T-helper 1 cell treated with Interleukin-12 subunit alpha and Interleukin-12 subunit beta and Interleukin-4 antibody, amounts not matched to agents 30 μg/mL and 1 μg/mL, for 36 hours (primary cell): ENCODE data around the gene KRTAP12-2.

Source experiments
- H3K27ac Mint-ChIP-seq: one replicate; pipeline ENCODE4 v1.8.0; 2021; ENCODE audit warnings: mild to moderate bottlenecking, mixed read lengths
- H3K27me3 Mint-ChIP-seq: one replicate; pipeline ENCODE4 v1.8.0; 2021; ENCODE audit warnings: low read depth, mixed read lengths
- H3K36me3 Mint-ChIP-seq: one replicate; pipeline ENCODE4 v1.8.0; 2021; ENCODE audit warnings: low read depth, mixed read lengths
- H3K4me1 Mint-ChIP-seq: one replicate; pipeline ENCODE4 v1.8.0; 2021; ENCODE audit warnings: low read depth, mixed read lengths
- H3K4me3 Mint-ChIP-seq: one replicate; pipeline ENCODE4 v1.8.0; 2021; ENCODE audit warnings: mild to moderate bottlenecking, moderate library complexity, mixed read lengths
- H3K9me3 Mint-ChIP-seq: one replicate; pipeline ENCODE4 v1.8.0; 2021; ENCODE audit warnings: mixed read lengths

The KRTAP12-2 gene

DNA sequence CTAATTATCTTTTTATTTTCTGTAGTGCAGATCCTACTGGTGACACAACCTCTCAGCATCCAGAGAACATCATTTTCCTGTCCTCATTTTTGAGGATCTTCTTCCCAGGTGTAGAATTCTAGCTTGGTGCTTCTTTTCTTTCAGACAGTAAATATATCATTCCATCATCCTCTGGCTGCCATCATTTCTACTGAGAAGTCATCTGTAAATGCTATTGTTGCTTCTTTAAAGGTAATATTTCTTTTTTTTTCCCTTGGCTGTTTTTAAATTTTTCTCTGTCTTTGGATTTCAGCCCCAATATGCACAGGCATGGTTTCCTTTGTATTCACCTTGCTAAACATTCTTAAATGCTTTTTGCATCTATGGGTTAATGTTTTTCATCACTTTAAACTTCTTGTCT, 43.2 kb downstream of the KRTAP12-2 start:
- no peak overlapping the region for H3K4me3 Mint-ChIP-seq
- peaks cover 36% of the 10 kb centered on the region for H3K36me3 Mint-ChIP-seq
- H3K9me3 Mint-ChIP-seq = peaks cover 57% of the 10 kb centered on the region
- H3K27ac Mint-ChIP-seq = no peak overlapping the region
- H3K4me1 Mint-ChIP-seq = peaks cover 17% of the 10 kb centered on the region
- H3K27me3 Mint-ChIP-seq = peaks cover 20% of the 10 kb centered on the region

DNA sequence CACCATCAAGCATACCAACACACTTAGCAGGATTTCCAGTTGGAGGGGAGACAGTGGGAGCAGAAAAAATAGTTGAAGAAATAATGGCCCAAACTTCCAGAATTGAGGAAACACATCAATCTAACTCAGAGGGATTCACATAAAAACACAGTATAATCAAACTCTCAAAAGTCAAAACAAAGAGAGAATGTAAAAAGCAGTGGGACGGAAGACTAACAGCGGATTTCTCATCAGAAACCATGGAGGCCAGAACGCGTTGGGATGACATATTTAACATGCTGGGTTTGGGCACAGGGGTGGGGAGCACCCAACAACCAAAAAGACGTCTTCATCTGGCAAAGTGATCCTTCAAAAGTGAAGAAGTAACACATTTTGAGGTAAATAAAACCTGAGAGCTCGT, 46.8 kb downstream of the KRTAP12-2 start:
- Mint-ChIP-seq H3K4me1 (peaks cover 26% of the 10 kb centered on the region), H3K4me3 (peak overlapping the region; percentile 21), H3K36me3 (peaks cover 37% of the 10 kb centered on the region), H3K27me3 (peaks cover 20% of the 10 kb centered on the region), H3K27ac (no peak overlapping the region), H3K9me3 (peaks cover 58% of the 10 kb centered on the region)

DNA sequence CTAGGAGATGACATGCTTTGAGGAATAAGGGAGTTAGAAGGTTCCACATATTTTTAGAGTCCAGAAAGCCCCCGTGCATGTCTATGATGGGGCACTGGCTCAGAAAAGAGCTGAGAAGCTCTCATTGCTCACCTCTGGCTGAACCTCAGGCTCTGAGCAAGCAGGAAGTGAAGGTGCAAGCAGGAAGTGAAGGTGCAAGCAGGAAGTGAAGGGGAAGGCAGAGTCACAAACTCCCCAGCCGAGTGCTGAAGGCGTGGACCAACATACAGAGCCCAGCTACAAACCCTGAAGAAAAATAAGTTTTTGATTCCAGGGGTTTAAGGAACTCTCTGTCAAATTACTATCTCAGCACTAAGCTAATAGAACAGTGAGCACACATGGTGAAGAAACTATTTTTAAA, 47.8 kb downstream of the KRTAP12-2 start:
- H3K9me3 Mint-ChIP-seq = peaks cover 48% of the 10 kb centered on the region
- H3K4me3 Mint-ChIP-seq = peak overlapping the region; percentile 57

DNA sequence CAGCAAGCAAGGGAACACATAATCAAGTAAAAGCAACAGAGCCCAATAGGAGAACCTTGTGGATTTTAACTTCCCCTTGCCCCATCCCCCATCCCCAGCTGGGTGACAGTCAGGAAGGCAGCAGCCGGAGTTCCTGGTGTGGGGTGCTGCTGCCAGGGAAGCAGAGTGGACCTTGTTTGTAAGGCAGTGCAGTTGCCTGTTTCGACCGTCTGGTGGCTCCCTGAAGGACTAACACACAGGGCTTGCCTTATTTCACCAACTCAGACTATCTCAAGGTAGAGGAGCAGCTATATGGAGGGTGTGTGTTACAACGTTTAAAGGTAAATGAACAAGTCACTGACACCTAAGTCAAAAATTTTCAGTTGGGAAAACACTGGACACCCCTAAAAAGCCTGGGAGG, 48.2 kb downstream of the KRTAP12-2 start:
- Mint-ChIP-seq H3K36me3 (peaks cover 31% of the 10 kb centered on the region), H3K4me1 (peaks cover 28% of the 10 kb centered on the region), H3K27me3 (peaks cover 11% of the 10 kb centered on the region), H3K4me3 (no peak overlapping the region), H3K9me3 (peaks cover 44% of the 10 kb centered on the region), H3K27ac (peak overlapping the region; percentile 87)

More for the DNA sequence above, 47.8 kb downstream of the KRTAP12-2 start:
- Mint-ChIP-seq H3K27me3 (peaks cover 13% of the 10 kb centered on the region), H3K4me1 (peaks cover 28% of the 10 kb centered on the region), H3K27ac (peak overlapping the region; percentile 87), H3K36me3 (peaks cover 33% of the 10 kb centered on the region)

DNA sequence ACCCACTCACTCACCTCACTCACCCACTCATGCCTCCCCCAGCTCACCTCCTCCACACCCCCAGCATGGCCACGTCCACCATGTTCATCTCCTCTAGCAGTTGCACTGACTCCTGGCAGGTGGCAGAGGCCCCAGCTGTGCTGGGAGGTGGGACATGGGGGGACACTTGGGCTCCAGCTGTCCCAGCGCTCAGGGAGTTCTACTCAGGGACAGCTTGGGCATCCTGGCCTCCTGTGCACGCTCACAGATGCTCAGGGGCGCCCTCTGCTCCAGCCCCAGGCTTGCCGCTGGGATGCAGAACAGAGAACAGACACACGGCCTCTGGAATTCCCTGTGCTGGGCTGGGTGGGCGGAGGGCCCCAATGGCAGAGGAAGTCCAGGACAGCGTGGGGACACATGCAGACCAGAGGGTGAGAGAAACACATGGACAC, 49.6 kb downstream of the KRTAP12-2 start:
- peaks cover 4% of the 10 kb centered on the region for H3K27me3 Mint-ChIP-seq
- no peak overlapping the region for H3K27ac Mint-ChIP-seq
- H3K9me3 Mint-ChIP-seq = peaks cover 30% of the 10 kb centered on the region
- peaks cover 28% of the 10 kb centered on the region for H3K4me1 Mint-ChIP-seq
- no peak overlapping the region for H3K4me3 Mint-ChIP-seq
- peaks cover 28% of the 10 kb centered on the region for H3K36me3 Mint-ChIP-seq

DNA sequence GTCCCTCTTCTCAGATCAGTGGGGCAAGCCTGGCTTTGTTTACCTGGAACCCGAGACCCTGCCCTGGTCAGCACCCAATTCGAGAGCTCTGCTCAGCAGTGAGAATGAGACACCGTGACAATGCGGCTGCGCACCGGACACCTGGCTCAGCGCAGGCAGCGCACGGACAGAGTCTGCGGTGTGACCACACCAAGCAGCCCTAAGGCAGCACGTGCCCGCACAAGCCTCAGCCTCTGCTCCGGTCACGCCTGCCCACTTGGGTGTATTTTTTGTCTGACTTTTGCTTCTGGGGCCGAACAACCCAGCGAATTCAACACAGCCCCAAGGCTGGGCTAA, 50.2 kb downstream of the KRTAP12-2 start:
- Mint-ChIP-seq H3K27me3 (peaks cover 4% of the 10 kb centered on the region), H3K4me1 (peaks cover 28% of the 10 kb centered on the region), H3K9me3 (peaks cover 28% of the 10 kb centered on the region), H3K36me3 (peaks cover 26% of the 10 kb centered on the region), H3K4me3 (no peak overlapping the region), H3K27ac (no peak overlapping the region)
